ENCODE measurements around the gene MRO.

DNA sequence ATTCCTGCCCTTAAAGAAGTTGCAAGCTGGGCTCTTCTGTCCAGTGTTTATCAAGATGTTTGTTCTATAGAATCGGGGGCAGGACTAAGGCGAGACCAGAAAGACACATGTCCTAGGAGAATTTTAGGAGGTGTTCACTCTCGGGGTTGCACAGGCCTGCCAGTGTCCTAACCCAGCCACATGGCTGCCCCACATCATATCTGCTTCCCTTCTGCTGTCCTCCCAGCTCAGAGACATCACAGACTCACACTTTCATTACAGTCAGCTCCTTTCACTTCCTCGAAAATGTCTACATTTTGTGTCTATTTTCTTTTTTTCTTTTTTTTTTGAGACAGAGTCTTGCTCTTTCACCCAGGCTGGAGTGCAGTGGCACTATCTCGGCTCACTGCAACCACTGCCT is 10.7 kb upstream of the MRO start:
- TF ChIP-seq POLR2A (IDR thresholded peaks at IDR 0.05; ENCODE audit: low read length): no peak
- TF ChIP-seq, protein P1, sequence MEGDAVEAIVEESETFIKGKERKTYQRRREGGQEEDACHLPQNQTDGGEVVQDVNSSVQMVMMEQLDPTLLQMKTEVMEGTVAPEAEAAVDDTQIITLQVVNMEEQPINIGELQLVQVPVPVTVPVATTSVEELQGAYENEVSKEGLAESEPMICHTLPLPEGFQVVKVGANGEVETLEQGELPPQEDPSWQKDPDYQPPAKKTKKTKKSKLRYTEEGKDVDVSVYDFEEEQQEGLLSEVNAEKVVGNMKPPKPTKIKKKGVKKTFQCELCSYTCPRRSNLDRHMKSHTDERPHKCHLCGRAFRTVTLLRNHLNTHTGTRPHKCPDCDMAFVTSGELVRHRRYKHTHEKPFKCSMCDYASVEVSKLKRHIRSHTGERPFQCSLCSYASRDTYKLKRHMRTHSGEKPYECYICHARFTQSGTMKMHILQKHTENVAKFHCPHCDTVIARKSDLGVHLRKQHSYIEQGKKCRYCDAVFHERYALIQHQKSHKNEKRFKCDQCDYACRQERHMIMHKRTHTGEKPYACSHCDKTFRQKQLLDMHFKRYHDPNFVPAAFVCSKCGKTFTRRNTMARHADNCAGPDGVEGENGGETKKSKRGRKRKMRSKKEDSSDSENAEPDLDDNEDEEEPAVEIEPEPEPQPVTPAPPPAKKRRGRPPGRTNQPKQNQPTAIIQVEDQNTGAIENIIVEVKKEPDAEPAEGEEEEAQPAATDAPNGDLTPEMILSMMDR (IDR thresholded peaks at IDR 0.05): no peak
- TF ChIP-seq, protein P2, sequence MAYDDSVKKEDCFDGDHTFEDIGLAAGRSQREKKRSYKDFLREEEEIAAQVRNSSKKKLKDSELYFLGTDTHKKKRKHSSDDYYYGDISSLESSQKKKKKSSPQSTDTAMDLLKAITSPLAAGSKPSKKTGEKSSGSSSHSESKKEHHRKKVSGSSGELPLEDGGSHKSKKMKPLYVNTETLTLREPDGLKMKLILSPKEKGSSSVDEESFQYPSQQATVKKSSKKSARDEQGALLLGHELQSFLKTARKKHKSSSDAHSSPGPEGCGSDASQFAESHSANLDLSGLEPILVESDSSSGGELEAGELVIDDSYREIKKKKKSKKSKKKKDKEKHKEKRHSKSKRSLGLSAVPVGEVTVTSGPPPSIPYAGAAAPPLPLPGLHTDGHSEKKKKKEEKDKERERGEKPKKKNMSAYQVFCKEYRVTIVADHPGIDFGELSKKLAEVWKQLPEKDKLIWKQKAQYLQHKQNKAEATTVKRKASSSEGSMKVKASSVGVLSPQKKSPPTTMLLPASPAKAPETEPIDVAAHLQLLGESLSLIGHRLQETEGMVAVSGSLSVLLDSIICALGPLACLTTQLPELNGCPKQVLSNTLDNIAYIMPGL (CRISPR knock-in tag; IDR thresholded peaks at IDR 0.05; ENCODE audit: borderline replicate concordance): no peak
- TF ChIP-seq, protein P3, sequence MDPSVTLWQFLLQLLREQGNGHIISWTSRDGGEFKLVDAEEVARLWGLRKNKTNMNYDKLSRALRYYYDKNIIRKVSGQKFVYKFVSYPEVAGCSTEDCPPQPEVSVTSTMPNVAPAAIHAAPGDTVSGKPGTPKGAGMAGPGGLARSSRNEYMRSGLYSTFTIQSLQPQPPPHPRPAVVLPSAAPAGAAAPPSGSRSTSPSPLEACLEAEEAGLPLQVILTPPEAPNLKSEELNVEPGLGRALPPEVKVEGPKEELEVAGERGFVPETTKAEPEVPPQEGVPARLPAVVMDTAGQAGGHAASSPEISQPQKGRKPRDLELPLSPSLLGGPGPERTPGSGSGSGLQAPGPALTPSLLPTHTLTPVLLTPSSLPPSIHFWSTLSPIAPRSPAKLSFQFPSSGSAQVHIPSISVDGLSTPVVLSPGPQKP (IDR thresholded peaks at IDR 0.05; ENCODE audit: low read depth, low read length): no peak
- no peak for TF ChIP-seq JUNB (IDR thresholded peaks at IDR 0.05)
- TF ChIP-seq, protein P4, sequence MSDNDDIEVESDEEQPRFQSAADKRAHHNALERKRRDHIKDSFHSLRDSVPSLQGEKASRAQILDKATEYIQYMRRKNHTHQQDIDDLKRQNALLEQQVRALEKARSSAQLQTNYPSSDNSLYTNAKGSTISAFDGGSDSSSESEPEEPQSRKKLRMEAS (IDR thresholded peaks at IDR 0.05): no peak
- no peak for TF ChIP-seq BHLHE40 (IDR thresholded peaks at IDR 0.05; ENCODE audit: low read depth, low read length)
- TF ChIP-seq MYC (IDR thresholded peaks at IDR 0.05; ENCODE audit: borderline replicate concordance, low read length): no peak
- TF ChIP-seq, protein P5, sequence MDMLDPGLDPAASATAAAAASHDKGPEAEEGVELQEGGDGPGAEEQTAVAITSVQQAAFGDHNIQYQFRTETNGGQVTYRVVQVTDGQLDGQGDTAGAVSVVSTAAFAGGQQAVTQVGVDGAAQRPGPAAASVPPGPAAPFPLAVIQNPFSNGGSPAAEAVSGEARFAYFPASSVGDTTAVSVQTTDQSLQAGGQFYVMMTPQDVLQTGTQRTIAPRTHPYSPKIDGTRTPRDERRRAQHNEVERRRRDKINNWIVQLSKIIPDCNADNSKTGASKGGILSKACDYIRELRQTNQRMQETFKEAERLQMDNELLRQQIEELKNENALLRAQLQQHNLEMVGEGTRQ (IDR thresholded peaks at IDR 0.05): no peak
- no peak for TF ChIP-seq RCOR1 (IDR thresholded peaks at IDR 0.05; ENCODE audit: low read depth, low read length)
- TF ChIP-seq FOSL2 (IDR thresholded peaks at IDR 0.05): no peak
- TF ChIP-seq FOSL2 (CRISPR knock-in tag; IDR thresholded peaks at IDR 0.05): no peak
- TF ChIP-seq RAD21 (conservative IDR thresholded peaks at IDR 0.05 in 1 of 2, IDR thresholded peaks at IDR 0.05 in 1 of 2): no peak
- TF ChIP-seq, protein P6, sequence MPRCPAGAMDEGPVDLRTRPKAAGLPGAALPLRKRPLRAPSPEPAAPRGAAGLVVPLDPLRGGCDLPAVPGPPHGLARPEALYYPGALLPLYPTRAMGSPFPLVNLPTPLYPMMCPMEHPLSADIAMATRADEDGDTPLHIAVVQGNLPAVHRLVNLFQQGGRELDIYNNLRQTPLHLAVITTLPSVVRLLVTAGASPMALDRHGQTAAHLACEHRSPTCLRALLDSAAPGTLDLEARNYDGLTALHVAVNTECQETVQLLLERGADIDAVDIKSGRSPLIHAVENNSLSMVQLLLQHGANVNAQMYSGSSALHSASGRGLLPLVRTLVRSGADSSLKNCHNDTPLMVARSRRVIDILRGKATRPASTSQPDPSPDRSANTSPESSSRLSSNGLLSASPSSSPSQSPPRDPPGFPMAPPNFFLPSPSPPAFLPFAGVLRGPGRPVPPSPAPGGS (IDR thresholded peaks at IDR 0.05): no peak
- TF ChIP-seq ESRRA (IDR thresholded peaks at IDR 0.05; ENCODE audit: borderline replicate concordance, low read length): no peak

Measured in A549 (cell line).